HG03139 (cell line): ENCODE measurements around the gene FKBP15.
"Not testable (repeated sequence)": the region's sequence is repeated elsewhere in the genome, so short reads cannot be mapped to it uniquely, and the experiment has no call there.

Experiments used
- ATAC-seq: cut with Tn5 transposase; IDR thresholded peaks from one replicate; pipeline ENCODE4 v1.9.1; 2021; ENCODE audit not compliant: unreplicated experiment

Gene FKBP15

GRCh38 chr9:113149561-113149960 is 71.5 kb downstream of the FKBP15 start:
- ATAC-seq: not testable (repeated sequence)

- no peak for ATAC-seq
Observed at GRCh38 chr9:113148781-113149510, 72.1 kb downstream of the FKBP15 start.

DNA sequence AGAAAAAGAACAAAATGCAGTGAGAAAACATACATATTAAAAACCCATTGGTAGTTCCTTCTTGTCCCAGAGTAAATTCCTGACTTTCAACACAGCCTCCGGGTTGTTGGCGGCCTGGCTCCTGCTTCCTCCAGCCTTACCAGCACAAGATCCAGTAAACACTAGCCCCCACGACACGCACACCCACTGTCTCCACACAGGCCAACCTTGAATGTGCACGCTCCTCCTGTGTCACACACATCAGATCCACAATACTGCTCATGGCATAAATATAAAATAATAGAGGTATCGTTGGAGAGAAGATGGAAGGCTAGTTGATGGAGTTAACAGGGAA is 72.7 kb downstream of the FKBP15 start:
- ATAC-seq: no peak

DNA sequence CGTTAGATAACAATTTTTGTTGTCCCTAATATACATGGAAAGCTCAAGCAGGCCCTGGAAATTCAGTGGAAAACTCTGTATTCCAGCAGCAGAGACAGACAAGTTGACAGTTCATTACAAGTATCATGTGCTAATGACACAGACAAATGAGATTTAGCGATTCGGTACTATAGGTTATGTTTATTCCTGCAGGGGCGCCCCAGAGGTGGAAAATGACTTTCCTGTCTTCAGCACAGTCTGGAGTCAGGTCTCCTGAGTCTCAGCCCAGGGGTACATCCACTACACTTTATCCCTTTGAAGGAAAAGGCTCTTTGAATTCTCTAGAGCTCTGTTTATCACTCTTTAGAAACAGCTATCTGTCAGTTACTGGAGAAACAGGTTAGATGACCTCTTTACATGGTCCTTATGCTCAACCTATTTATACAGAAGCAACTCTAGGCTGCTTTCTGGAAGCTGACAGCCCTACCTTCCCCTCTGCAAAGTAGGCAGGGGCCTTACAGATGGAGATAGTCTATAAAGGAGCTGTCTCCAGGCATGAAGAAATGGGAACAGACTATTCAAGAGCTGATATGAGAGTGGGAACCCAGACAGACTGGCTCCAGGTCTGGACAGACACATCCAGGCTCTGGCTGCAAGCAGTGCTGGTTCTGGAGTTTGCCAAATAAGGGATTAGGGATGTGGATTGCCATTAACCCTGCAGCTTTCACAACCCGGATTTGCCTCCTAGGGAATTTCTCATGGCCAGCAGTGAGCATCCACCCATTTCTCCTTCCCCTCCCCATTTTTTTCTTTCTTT is 77.4 kb downstream of the FKBP15 start:
- ATAC-seq: no peak

DNA sequence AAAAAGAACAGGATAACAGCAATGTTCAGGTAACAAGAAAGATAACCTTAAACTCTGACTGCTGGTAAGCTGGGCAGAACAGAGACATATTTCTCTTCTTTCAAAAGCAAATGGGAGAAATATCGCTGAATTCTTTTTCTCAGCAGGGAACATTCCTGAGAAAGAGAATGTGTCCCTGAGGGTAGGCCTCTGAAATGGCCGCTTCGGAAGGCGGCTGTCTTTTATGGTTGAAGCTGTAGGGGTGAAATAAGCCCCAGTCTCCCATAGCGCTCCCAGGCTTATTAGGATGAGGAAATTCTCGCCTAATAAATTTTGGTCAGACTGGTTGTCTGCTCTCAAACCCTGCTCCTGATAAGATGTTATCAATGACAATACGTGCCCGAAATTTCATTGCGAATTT is 80.2 kb downstream of the FKBP15 start:
- ATAC-seq: not testable (repeated sequence)

DNA sequence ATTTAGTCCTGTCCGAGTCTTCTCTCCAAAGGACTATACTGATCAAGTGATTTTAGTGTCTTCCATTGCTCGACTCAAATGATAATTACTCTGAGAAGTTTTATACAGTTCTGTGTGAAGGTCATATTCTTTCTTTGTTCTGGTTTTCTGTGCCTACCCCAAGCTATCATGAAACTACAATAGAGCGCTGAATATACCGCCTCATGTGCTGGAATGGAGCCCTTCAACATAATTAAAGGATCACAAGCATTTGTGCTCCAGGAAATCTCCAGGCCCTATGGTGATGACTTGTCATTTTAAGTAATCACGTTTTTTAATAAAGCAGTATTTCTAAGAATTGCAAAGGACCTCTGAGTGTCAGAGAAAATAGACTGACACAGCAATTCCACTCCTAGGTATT is 81.1 kb downstream of the FKBP15 start:
- ATAC-seq: no peak

- ATAC-seq: no peak
Observed at GRCh38 chr9:113139225-113139829, 81.8 kb downstream of the FKBP15 start.

- no peak for ATAC-seq
Observed at GRCh38 chr9:113138760-113139159, 82.3 kb downstream of the FKBP15 start.

DNA sequence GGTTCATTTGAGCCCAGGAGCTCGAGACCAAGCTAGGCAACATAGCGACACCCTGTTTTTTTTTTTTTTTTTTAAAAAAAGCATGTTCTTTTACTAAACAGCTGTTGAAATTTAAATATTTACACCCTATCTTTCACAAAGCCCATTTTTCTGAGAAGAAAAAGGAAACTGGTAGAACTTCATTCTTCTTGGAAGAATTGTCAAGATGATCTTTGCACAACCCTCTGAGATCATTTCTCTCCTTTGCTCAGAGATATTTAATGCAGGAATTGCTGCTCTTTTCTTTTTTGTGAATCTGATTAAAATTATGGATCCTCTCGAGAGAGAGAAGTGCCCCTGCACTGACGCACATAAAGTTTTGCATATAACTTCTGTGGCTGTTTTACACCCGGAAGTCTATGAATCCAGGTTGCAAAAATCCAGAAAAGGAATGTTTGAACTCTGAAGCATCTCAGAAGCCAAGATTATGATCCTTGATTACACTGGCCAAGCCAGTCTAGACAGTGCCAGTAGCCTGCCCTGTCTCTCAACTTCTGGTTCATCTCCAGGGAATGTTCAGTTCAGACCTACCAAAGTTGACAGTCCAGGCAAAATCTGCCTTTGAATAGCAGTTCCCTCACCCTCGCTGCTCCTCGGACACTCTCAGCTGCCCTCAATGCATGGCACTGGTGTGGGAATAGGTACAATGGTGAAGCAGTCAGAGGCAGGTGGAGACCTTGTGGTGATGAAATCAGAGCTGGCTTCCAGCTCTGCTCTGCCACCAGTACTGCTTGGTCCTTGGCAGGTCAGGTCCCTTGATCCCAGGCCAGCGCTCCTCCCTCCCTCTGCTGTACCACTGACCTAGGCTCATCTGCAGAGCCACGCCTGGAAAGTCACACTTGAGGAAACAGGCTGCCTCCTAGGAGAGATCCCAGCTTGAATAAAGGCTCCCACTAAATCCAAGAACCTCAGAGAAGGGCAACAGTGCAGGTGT is 83.6 kb downstream of the FKBP15 start:
- no peak for ATAC-seq

DNA sequence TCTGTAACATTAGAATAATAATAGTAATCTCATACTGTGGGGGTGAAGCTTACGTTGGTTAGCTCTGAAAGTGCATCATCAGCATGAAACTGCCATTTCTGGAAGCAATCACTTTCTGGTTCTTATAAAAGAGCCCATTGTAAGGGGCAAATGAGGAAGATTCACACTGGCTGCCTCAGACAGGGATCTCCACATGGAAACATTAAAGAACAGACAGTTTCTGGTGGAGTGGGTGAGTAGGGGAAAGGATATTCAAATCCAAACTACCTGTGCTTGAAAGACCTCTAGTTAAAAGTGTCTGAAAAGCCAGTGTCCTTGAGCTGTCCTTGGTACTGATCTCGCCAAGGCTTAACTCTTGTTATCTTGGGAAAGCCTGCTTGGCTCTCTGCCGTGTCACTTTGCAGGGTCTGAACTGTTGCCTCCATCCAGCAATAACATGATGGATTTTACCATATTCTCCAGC is 89.4 kb downstream of the FKBP15 start:
- ATAC-seq: no peak

DNA sequence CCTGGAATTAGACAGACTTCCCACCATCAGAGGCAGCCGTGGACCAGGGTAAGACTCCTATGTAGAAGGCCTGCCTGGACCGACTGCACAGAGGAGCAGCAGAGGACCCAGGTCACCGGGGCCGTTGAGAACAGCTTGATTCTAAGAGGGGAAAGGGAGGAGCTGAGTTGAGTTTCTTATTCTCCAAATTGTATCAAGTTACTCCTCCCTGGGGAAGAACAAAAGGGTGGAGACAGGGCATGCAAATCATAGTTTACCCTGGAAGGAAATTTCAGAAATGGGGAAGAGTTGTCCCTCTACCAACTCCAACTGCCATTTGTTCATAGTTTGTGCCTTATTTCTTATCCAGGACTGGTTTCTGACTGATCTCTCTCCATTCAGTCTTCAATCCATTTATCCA is 91.2 kb downstream of the FKBP15 start:
- no peak for ATAC-seq

- no peak for ATAC-seq
Observed at GRCh38 chr9:113129466-113129865, 91.6 kb downstream of the FKBP15 start.

- ATAC-seq: no peak
Observed at GRCh38 chr9:113125386-113126035, 95.6 kb downstream of the FKBP15 start.

DNA sequence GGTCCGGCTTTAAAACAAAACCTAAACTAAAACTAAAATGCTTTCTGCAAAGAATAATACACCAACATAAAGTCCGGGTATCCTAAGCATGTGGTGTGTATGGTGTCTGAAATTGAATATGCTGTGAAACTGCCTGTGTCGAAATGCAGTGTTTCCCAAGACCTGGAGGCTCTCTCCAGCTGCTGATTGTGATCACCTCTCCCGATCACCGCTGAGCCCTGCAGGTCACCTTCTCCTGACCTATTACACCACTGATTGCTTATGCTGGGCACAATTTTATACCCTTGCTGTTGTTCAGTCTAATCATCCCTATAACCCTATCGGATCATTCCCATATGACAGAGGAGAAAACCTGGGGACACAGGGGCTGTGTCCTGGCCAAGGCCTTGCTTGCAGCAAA is 102.2 kb downstream of the FKBP15 start:
- ATAC-seq: not testable (repeated sequence)
